ENCODE data around the gene PARVA. TPM values are rescaled to one million over a fixed set of nuclear protein-coding genes. Genes with fewer than 3 reads are reported as not detected.

The PARVA gene
- total RNA-seq, 1 experiment from 2014 or later, result 10.4 TPM

- no peak overlapping the region for H3K27ac Mint-ChIP-seq
- ChIA-PET POLR2A (no interaction called here), CTCF (interaction anchor here (1.1 kb wide), 1 partner anchor 209 kb away, joined by 3 read pairs; no protein-coding TSS in a partner anchor)
- peaks cover 12% of the 10 kb centered on the region; the same call in 1 of the 2 replicates for H3K4me1 Mint-ChIP-seq
- no peaks in the 10 kb centered on the region; the same call in 1 of the 2 replicates for H3K27me3 Mint-ChIP-seq (ENCODE audit: low read depth)
- peaks cover 5% of the 10 kb centered on the region; the same call in 1 of the 2 replicates for H3K9me3 Mint-ChIP-seq
- H3K36me3 Mint-ChIP-seq, result no peaks in the 10 kb centered on the region
- no peak overlapping the region for H3K4me3 Mint-ChIP-seq
- DNase-seq (ENCODE audit: low spot score) (no peak), ATAC-seq (no peak)
- TF ChIP-seq ZNF532 (CRISPR knock-in tag; IDR thresholded peaks at IDR 0.05; ENCODE audit: borderline replicate concordance), result no peak
- no peak for TF ChIP-seq ZNF512 (CRISPR knock-in tag; IDR thresholded peaks at IDR 0.05; ENCODE audit: borderline replicate concordance)
- TF ChIP-seq E2F5 (CRISPR knock-in tag; IDR thresholded peaks at IDR 0.05), result no peak
- TF ChIP-seq CREM (CRISPR knock-in tag; IDR thresholded peaks at IDR 0.05), result no peak
- TF ChIP-seq ATF1 (CRISPR knock-in tag; IDR thresholded peaks at IDR 0.05), result no peak
- no peak for TF ChIP-seq ZNF219 (CRISPR knock-in tag; IDR thresholded peaks at IDR 0.05; ENCODE audit: borderline replicate concordance)
- TF ChIP-seq NFE2L1 (CRISPR knock-in tag; IDR thresholded peaks at IDR 0.05), result no peak
- no peak for TF ChIP-seq ATF6 (CRISPR knock-in tag; IDR thresholded peaks at IDR 0.05)
Observed at GRCh38 chr11:12540075-12540680, 162.8 kb downstream of the PARVA start.

- Mint-ChIP-seq H3K4me1 (peaks cover 12% of the 10 kb centered on the region; the same call in 1 of the 2 replicates), H3K27me3 (ENCODE audit: low read depth) (no peaks in the 10 kb centered on the region; the same call in 1 of the 2 replicates), H3K27ac (no peak overlapping the region), H3K36me3 (no peaks in the 10 kb centered on the region), H3K4me3 (no peak overlapping the region), H3K9me3 (peaks cover 2% of the 10 kb centered on the region; the same call in 1 of the 2 replicates)
- POLR2A ChIA-PET, result no interaction called here
- CTCF ChIA-PET, result interaction anchor here (1.1 kb wide), 1 partner anchor 210 kb away, joined by 3 read pairs; no protein-coding TSS in a partner anchor
- DNase-seq (ENCODE audit: low spot score), result no peak
- peak; percentile 24; the same call in 1 of the 2 replicates for ATAC-seq
- TF ChIP-seq IRF1 (CRISPR knock-in tag; IDR thresholded peaks at IDR 0.05), result no peak
- no peak for TF ChIP-seq USF2 (CRISPR knock-in tag; IDR thresholded peaks at IDR 0.05)
- TF ChIP-seq HMGA2 (CRISPR knock-in tag; IDR thresholded peaks at IDR 0.05), result no peak
- TF ChIP-seq TEAD1 (CRISPR knock-in tag; IDR thresholded peaks at IDR 0.05), result no peak
- TF ChIP-seq ZNF219 (CRISPR knock-in tag; IDR thresholded peaks at IDR 0.05; ENCODE audit: borderline replicate concordance), result no peak
- no peak for TF ChIP-seq PRRX2 (CRISPR knock-in tag; IDR thresholded peaks at IDR 0.05)
- TF ChIP-seq ZNF416 (CRISPR knock-in tag; IDR thresholded peaks at IDR 0.05), result no peak
- no peak for TF ChIP-seq GRHL2 (CRISPR knock-in tag; IDR thresholded peaks at IDR 0.05; ENCODE audit: insufficient replicate concordance, severe bottlenecking)
- TF ChIP-seq PREB (CRISPR knock-in tag; IDR thresholded peaks at IDR 0.05; ENCODE audit: borderline replicate concordance), result no peak
- no peak for TF ChIP-seq PRDM15 (CRISPR knock-in tag; IDR thresholded peaks at IDR 0.05)
Observed at GRCh38 chr11:12540913-12541582, 163.7 kb downstream of the PARVA start.

Measured in WTC11 (cell line).